ENCODE data around the gene PIEZO2. TPM values are rescaled to one million over a fixed set of nuclear protein-coding genes. Genes with fewer than 3 reads are reported as not detected.
"Not testable (repeated sequence)": the region's sequence is repeated elsewhere in the genome, so short reads cannot be mapped to it uniquely, and the experiment has no call there.

PIEZO2 gene
- total RNA-seq, 1 experiment from 2014 or later: 1.8 TPM

DNA sequence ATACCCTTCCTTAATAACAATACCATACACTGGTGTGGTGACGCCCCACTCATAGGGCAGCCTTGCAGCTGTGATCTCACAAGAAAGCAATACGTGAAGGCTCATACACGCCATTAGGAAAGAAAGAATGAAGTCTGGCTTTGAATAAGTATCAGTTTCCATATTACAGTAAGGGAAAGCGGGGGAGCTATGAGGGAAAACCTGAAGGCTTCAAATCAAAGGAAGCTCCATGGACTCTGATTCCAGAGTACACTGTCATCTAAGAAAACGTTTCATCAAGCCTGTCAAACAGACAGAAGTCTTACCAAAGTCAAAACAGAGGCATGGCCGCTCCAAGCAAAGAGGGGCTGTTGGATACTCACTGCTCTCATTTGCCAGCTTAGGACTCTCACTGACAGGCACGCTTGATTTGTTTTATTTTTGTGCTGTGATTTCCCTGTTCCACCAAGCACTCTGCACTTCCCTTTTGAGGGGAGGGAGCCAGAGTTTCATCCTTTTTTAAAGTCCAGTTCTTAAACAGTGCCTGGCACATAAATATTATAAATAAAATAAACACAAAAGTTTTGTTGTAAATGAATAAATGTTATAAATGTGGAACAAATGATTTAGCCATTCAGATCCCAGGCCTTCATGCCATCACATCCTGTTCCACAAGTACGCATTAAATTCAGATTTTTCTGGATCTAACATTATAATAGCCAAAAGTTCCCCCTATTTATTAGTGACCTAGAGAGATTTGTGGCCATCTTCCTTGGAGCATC, 221.2 kb downstream of the PIEZO2 start:
- DNase-seq (ENCODE audit: low spot score): no peak

DNA sequence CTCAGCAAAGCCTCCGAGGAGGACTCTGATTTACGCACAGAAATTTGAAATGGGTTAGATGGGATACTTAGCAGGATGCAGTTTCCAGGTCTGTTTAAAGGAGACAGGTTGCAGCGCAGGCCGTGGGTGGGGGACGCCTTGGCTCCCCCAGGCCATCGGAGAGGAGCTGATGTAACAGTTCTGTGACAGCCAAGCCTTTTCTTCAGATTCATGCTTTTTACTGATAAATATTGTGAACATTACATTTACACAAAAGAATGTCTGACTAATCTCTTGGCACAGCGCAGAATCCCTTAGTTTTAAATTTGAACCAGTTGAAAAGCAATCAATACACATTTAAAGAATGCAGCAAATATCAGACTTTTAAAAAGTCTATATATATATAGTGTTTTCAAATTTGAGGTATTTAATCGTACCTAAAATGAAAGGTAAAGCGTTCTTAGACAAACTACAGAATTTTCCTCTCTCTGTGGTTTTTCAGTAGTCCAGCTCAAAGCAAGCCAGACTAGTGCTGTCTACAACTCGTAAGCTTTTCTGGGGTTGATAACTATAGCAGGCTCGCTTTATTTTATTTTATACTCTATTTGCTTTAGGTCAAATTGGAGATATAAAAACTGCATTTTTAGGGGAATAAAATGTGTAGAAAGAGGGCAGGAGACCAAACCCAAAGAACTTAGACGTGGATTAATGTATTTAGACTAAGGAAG, 221.9 kb downstream of the PIEZO2 start:
- DNase-seq (ENCODE audit: low spot score): peak; percentile 76

DNA sequence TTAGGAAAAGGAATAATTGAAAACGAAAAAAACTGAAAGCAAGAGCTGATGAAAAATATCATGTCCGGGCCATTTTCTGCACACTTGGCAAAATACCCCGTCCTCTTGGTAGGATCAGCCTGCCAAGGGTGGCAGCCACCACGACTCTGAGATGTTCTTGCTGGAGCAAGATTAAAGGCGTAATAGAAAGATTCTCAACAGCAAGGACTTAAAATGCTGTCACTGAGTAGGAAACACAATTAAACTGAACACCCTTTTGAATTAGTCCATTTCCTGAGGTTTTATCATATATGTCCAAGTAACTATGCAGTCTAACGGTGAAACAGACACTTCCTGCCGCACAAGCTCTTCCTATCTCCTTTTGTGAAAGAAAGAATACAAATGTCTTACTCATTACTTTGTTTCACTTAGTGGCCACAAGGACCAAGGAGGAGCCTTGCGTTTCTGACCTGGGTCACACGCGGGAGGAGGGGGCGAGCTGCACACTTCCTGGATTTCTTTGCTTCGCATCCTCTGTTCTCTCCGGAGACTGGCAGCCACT, 222.7 kb downstream of the PIEZO2 start:
- peak; percentile 89 for DNase-seq (ENCODE audit: low spot score)

DNA sequence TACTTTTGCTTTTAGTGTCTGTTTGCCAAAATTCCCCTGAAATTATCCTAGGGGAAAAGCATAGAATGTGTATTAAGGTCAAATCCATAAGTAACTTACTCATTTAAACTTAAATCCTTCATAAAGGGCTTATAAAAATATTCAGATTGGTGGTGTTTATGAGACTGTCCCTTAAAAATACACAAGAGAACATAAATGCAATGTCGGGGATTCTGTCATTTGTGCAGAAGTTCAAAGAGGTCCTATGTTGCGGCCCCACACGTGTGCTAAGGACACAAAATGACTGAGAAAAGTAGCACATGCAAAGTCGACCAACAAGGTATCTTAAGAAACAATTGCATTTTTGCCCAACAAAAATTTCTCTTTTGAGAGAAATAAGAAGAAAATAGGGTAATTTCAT, 225.1 kb downstream of the PIEZO2 start:
- DNase-seq (ENCODE audit: low spot score): no peak

DNA sequence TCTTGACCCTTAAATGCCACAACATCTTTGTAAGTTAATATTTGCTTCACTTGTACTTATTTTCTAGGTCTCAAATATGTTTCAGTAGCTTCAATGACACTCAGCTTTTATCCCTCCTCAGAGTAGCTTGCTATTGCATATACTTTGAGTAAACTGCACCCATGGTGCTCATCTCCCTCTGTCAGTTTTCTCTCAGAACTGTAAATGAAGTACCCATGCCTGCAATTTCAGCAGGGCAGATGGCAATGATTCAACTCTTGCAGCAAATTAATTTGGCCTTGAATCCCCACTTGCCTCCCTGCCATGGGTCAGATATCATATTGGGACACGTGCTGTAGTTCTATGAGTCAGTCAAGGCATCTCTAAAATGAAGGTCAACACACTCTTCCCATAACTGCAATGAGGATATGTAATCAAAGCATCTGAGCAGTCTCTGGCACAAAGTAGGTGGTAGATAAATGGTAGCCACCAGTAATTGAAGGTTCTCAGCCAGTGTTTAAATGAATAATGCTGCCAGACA, 225.8 kb downstream of the PIEZO2 start:
- DNase-seq (ENCODE audit: low spot score): no peak

DNA sequence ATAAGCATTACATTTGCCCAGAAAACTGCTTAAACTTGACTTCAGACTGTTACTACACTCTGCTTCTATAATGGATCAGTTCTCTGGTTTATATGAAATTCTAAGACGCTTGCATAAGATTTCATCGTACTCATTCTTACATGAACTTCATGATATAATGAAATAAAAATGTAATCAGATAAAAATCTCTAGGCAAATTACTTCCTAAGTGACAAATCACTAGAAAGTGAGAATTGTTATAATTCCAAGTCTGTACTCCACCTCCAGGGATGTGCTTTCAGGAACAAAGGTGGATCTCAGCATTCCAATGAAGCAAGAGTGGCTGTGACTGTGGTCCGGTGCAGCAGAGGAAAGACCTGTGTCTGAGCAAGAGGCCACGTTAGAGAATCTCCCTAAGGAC, 226.2 kb downstream of the PIEZO2 start:
- DNase-seq (ENCODE audit: low spot score): no peak

DNA sequence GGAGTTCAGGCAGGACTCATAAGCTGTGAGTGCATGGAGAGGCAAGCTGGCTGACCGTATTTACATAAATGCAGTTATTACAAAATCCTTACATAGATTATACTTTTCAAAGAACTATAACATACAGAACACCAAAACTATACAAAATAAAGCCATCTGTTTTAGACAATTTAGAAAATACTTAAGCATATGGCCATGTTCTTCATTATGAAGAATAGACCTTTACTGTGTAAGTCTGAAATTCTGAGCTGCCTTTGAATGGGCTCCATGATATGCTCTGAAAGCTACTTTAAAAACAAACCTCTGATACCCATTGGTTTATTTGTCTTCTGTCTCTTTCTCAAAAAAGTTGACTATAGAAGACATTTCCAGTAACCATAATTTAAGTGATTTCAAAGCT, 226.7 kb downstream of the PIEZO2 start:
- not testable (repeated sequence) for DNase-seq (ENCODE audit: low spot score)

DNA sequence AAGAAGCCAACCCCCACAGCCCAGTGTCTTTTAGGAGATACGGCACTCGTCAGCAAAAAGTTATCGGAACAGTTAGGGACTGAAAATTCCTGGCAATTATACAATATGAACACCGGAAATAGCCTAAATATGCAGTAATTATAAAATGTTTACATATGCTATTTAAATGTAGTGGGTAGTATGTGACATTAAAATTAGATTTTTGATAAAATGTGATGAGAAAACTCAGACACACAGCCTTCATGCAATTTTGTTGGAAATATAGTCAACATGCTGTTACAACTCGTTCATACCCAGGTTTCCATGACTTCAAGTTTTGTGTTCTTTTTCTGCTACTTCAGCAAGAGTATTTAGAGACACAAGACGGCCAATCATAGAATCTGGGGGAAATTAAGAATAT, 229.1 kb downstream of the PIEZO2 start:
- DNase-seq (ENCODE audit: low spot score): not testable (repeated sequence)

DNA sequence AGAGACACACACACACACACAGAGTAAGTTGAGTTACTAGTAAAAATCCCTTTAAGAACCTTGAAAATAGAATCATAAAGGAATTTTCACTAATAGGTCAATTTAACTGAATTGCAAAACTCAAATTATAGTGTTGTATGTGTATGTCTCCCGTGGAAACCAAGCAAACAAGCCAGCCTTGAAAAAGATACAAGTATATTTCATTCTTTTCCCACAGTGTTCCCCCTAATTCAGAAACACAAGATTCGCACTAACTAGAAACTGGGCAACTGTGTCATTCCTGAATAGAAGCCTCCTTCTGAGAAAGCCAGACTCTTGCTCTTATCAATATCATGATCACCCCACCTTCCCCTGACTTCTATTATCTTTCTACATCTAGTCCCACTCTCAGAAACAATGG, 229.5 kb downstream of the PIEZO2 start:
- DNase-seq (ENCODE audit: low spot score): no peak

DNA sequence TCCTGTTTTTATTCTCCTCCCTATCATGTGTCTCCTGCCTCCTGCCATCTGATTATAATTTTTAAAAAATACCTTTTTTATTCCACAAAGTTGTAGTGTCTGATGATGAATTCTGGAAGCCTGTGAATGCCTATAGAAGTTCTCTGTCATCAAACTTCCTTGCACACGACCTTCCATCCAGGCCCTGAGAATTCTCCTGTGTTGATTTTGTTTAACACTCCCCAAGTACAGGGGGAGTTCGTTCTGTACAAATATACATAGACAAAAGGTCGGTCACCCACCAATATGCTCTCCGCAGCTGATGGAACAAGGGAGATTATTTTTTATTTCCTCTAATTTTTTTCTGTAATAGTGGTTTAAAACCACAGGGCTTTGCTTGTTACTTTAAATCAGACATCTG, 232.5 kb downstream of the PIEZO2 start:
- DNase-seq (ENCODE audit: low spot score): no peak

DNA sequence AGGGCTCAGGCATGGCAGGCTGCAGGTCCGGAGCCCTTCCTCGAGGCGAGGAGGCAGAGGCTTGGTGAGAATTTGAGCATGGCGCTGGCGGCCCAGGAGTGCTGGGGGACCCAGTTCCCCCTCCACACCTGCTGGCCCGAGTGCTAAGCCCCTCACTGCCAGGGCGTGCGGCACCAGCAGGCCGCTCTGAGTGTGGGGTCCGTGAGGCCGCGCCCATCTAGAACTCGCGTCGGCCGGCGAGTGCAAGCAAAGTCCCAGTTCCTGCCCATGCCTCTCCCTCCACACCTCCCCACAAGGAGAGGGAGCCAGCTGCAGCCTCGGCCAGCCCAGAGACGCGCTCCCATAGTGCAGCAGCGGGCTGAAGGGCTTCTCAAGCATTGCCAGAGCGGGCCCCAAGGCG, 233.0 kb downstream of the PIEZO2 start:
- DNase-seq (ENCODE audit: low spot score): no peak

DNA sequence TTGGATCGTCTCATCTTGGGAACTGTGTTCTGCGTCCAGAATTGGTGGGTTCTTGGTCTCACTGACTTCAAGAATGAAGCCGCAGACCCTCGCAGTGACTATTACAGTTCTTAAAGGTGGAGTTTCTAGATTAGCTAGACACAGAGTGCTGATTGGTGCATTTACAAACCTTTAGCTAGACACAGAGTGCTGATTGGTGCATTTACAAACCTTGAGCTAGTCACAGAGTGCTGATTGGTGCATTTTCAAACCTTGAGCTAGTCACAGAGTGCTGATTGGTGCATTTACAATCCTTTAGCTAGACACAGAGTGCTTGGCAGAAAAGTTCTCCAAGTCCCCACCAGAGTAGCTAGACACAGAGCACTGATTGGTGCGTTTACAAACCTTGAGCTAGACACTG, 233.6 kb downstream of the PIEZO2 start:
- DNase-seq (ENCODE audit: low spot score): not testable (repeated sequence)

DNA sequence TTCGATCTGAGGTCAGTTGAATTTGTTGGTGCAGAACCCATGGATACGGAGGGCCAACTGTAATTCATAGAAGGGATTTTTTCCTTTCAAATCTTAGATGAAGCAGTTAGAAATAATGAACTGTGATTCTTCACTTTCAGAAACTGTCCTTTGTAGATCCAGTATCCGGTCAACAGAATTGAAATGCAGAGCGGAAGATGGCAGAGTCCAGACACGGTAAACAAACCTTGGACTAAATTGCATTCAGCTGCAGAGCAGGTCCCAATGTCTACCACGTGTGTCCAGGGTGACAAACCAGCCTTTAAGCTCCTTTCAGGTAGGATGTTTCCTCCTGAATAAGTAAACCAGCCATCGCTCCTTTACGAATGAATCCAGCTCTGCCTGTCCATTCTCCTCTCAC, 234.8 kb downstream of the PIEZO2 start:
- not testable (repeated sequence) for DNase-seq (ENCODE audit: low spot score)

DNA sequence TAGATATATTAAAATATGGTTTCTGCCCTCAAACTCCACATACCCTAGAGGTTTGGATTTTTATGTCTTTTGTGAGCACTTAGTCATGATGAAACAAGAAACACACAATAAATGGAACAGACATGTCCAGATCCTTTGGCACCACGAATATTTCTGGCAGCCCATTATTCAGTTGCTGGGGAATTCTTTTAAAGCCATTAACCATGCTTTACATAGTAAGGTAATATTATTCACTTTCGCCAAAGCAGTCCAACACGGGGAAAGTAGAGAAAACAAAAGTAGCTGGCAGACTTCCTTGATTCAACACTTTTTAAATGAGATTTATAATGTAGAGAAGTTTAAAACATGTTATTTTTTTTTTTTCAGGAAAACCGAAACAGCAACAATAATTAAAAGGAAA, 235.4 kb downstream of the PIEZO2 start:
- no peak for DNase-seq (ENCODE audit: low spot score)

DNA sequence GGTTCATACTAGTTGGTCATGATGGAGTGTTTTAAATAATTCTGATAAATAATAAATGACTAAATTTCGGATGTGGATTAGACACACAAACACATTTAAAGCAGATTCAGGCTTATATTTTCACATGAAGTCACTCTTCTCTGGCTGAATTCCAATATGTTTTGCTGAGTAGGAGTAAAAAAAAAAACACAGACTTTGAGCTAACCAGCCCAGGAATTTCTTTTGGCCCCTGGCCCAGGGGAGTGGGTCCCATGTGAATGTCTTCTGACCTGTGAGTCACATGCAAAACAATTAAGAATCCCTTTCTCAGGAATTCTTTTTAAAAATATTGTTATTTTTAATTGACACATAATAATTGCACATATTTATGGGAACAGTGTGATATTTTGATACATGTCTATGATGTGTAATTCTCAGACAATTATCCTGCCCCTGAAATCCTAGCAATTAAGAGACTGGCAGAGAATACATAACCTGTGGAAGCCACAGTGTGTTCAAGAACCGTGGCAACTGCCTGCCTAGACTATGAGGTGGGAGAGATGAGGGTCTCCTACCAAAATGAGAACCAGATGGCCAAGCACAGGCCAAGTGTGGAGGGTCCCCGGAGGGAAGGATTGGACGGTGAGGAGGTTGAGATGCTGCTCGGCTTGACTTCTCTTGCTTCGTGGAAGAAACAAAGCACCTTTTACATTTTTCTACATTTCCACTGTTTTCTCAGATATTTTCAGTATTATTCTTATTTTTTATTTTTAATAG, 236.4 kb downstream of the PIEZO2 start:
- DNase-seq (ENCODE audit: low spot score): peak; percentile 40

DNA sequence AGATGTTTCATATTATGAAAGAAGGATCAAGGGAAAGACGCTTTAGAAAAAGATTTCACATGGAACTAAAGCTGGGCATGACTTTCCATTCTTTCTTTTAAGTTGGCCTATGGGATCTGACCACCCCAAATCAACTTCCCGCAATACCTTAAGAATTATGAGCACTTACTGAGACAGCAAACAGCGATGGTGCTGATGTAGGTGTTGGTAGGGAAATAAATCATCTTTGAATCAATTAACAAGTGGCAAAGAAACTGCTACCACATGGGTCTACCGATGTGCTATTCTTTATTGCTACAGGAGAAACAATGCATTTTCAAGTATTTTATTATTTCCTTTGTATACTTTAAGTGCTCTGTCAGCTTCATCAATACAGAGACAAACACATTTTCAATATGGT, 239.6 kb downstream of the PIEZO2 start:
- no peak for DNase-seq (ENCODE audit: low spot score)

DNA sequence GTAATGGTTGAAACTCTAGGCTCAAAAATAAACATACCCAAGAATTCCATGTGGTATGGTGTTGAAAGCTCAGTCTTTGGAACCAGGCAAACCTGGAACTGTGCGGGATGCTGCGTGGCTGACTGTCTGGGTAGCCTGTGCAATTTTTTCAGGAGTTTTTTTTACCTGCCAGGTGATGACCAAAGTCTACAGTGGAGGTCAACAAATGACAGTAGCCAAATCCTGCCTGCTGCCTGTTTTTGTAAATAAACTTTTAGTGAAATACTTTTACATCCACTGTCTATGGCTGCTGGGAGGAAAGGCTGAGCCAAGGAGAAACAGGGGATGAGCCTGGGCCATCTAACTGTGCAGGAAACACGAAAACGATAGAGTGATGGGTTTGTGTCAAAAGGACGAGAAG, 240.6 kb downstream of the PIEZO2 start:
- DNase-seq (ENCODE audit: low spot score): no peak

DNA sequence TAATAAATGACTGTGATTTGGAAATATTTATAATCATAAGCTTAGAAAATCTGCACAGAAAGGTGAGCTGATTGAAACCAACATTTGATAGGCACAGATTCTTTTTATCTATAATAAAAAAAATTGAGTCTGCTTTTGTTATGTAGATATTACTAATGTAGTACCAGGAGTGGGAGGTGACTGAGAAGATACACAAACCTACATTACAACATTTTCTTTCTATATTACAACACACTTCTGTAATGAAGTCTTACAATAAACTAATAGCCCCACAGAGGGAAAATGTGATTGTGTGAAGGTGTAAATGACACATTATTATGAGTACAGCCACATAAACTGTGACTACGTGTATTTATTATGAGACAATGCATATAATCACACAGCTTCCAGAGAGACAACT, 241.6 kb downstream of the PIEZO2 start:
- no peak for DNase-seq (ENCODE audit: low spot score)

DNA sequence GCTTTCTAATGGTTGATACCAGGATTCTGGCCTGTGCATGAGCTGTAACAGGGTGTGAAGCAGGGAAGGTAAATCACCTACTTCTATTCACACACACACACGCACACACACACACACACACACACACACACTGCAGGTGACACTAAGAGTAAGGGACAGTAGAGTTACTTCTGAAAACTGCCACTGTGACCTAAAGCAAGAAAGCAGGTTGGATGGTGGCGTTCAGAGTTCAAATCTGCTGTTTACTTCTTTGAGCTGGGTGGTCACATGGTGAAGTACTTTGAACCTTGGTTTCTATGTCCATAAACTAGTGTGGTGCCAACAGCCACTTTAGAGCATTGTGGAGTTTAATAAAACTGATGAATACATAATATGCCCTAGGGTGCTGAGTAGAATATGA, 248.0 kb downstream of the PIEZO2 start:
- DNase-seq (ENCODE audit: low spot score): no peak

DNA sequence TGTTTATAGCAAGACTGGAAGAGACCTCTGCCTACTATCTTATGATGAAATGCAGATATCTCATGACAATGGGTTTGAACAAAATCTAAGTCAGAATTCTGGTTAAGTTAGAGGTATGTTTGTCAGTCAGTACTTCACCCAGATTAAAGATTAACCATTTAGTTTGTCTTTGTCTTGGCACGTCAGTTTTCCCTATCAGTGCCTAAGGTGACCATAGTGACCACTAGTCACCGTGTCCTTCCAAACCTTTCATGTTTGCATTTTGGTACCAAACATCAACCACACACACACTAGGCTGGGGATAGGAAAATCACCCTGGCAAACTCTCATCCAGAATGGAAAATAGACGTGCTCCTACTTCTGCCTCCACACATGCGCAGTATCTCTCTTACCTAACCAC, 248.9 kb downstream of the PIEZO2 start:
- DNase-seq (ENCODE audit: low spot score): no peak

DNA sequence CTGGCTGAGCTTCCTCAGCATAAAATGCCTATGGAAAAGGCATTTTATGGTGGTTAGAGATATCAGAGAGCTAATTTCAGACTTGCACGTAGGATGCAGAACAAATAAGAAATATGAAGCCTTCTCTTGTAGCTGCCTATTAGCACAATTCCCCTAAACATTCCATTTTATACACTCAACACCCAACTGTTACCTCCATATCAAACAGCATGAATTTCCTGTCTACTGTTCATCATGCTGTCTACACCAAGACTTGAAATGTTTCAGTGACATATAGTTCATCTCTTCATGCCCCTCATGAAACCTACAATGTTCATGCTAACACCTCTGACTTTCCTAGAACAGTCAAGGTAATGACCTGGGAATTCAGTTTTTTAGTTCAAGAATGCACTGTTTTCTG, 249.9 kb downstream of the PIEZO2 start:
- no peak for DNase-seq (ENCODE audit: low spot score)

DNA sequence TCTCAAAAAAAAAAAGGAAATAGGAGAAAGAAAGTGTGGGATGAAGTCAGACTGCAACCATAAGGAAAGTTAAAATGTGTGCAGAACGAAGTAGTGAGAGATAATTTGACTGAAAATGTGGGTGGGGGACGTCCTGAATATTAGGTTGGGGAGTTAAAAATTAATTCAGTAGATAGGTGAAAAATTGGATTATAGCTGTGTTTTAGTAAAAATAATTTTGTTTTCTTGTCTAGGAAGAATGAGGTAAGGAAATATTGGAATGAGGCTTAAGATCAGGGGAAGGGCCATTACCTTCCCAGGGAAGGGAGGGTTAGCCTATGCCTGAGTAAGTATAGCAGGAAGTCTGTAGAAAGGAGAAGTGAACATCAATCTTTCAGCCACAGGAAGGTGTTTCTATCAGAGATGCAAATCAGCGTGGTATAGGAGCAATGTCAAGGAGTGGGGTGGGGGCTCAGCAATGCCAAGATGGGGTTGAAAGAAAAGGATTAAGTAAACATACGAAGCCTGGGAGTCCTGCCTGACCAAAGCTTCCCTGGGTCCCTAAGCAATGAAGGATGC, 250.9 kb downstream of the PIEZO2 start:
- DNase-seq (ENCODE audit: low spot score): no peak
